Loucy (cell line): ENCODE data around the gene RBMS3.

Experiments
- H2AFZ ChIP-seq: fragments of 200-600 bp; sonication (generic); 2 replicates; pipeline ENCODE4 v1.6.0; 2016; ENCODE audit warnings: antibody characterized with exemption, mild to moderate bottlenecking, low read length, moderate library complexity
- H3F3A ChIP-seq: fragments of 200-600 bp; 2 replicates; pipeline ENCODE4 v1.6.0; 2016; ENCODE audit warnings: antibody characterized with exemption, low read depth, mild to moderate bottlenecking
- H3K27me3 ChIP-seq: fragments of 200-600 bp; sonication (generic); 2 replicates; pipeline ENCODE4 v1.6.1; 2014; ENCODE audit warnings: low read length, mild to moderate bottlenecking; ENCODE audit not compliant: insufficient read depth, poor library complexity, severe bottlenecking
- H3K36me3 ChIP-seq: fragments of 200-600 bp; sonication (generic); 2 replicates; pipeline ENCODE4 v1.6.1; 2016; ENCODE audit warnings: low read length; ENCODE audit not compliant: insufficient read depth
- H3K4me1 ChIP-seq: fragments of 200-600 bp; sonication (generic); 2 replicates; pipeline ENCODE4 v1.5.1; 2014; ENCODE audit warnings: low read length, mild to moderate bottlenecking; ENCODE audit not compliant: insufficient read depth, poor library complexity, severe bottlenecking
- H3K4me2 ChIP-seq: fragments of 200-600 bp; sonication (generic); 2 replicates; pipeline ENCODE4 v1.6.0; 2014; ENCODE audit warnings: antibody characterized with exemption, low read length, low read depth, mild to moderate bottlenecking; ENCODE audit not compliant: poor library complexity, severe bottlenecking
- H3K4me3 ChIP-seq: fragments of 200-600 bp; sonication (generic); 2 replicates; pipeline ENCODE4 v1.5.1; 2014; ENCODE audit warnings: low read length, mild to moderate bottlenecking, mixed read lengths; ENCODE audit not compliant: poor library complexity, severe bottlenecking
- H3K79me2 ChIP-seq: fragments of 200-600 bp; sonication (generic); 2 replicates; pipeline ENCODE4 v1.6.1; 2014; ENCODE audit warnings: low read length; ENCODE audit not compliant: insufficient read depth
- H3K9ac ChIP-seq: fragments of 200-600 bp; sonication (generic); 2 replicates; pipeline ENCODE4 v1.6.0; 2014; ENCODE audit warnings: mild to moderate bottlenecking, low read depth, low read length, moderate library complexity; ENCODE audit not compliant: poor library complexity, severe bottlenecking
- H3K9me2 ChIP-seq: fragments of 200-600 bp; sonication (generic); replicated peaks from 2 replicates; pipeline ENCODE4 v1.6.1; 2016; ENCODE audit warnings: low read depth, low read length, mixed read lengths
- H3K9me3 ChIP-seq: fragments of 200-600 bp; sonication (generic); 2 replicates; pipeline ENCODE4 v1.6.1; 2014; ENCODE audit warnings: mild to moderate bottlenecking, antibody characterized with exemption, low read length, low read depth; ENCODE audit not compliant: insufficient read depth
- H4K20me1 ChIP-seq: fragments of 200-600 bp; sonication (generic); 2 replicates; pipeline ENCODE4 v1.6.0; 2014; ENCODE audit warnings: antibody characterized with exemption, low read length, mild to moderate bottlenecking; ENCODE audit not compliant: insufficient read depth, poor library complexity, severe bottlenecking
- EZH2phosphoT487 ChIP-seq: fragments of 200-600 bp; IDR thresholded peaks from 2 replicates; pipeline ENCODE4 v1.6.1; 2018; ENCODE audit warnings: antibody characterized with exemption, mild to moderate bottlenecking, moderate library complexity, borderline replicate concordance
- TF ChIP-seq, protein P1 (sequence below): fragments of 200-600 bp; sonication (generic); conservative IDR thresholded peaks from 2 replicates; pipeline ENCODE4 v1.5.1; 2014; ENCODE audit warnings: mild to moderate bottlenecking, antibody characterized with exemption, low read length

RBMS3 gene

DNA sequence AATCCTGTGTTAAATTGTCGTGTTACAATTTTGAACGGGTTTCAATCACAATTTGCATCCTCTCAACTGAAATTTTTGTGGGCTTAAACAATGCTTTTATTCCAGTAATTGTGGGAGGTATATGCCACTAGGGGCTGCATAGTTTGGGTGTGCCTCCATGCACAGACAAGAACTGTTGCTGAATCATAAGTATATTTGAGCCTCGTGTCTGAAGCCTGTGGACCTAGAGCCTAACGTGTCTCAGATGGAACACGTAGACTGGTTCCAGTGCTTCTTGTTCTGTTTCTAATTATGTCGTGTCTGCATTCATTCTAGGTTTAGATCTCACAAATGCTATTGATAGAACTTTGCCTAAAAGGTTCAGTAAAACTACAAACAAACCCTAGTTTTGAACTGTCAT, 363.4 kb downstream of the RBMS3 start:
- H3K9me3 ChIP-seq: no peaks in the 10 kb centered on the region
- no peak overlapping the region for H3K9ac ChIP-seq
- no peaks in the 10 kb centered on the region for H3K27me3 ChIP-seq
- no peak for TF ChIP-seq EZH2phosphoT487
- TF ChIP-seq, protein P1, sequence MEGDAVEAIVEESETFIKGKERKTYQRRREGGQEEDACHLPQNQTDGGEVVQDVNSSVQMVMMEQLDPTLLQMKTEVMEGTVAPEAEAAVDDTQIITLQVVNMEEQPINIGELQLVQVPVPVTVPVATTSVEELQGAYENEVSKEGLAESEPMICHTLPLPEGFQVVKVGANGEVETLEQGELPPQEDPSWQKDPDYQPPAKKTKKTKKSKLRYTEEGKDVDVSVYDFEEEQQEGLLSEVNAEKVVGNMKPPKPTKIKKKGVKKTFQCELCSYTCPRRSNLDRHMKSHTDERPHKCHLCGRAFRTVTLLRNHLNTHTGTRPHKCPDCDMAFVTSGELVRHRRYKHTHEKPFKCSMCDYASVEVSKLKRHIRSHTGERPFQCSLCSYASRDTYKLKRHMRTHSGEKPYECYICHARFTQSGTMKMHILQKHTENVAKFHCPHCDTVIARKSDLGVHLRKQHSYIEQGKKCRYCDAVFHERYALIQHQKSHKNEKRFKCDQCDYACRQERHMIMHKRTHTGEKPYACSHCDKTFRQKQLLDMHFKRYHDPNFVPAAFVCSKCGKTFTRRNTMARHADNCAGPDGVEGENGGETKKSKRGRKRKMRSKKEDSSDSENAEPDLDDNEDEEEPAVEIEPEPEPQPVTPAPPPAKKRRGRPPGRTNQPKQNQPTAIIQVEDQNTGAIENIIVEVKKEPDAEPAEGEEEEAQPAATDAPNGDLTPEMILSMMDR: no peak
- H3K79me2 ChIP-seq: no peaks in the 10 kb centered on the region
- H3K9me2 ChIP-seq: no peaks in the 10 kb centered on the region
- no peaks in the 10 kb centered on the region for H4K20me1 ChIP-seq
- H3K4me2 ChIP-seq: no peak overlapping the region
- H2AFZ ChIP-seq: no peak overlapping the region
- no peak overlapping the region for H3K4me3 ChIP-seq
- H3K36me3 ChIP-seq: no peaks in the 10 kb centered on the region
- no peaks in the 10 kb centered on the region for H3F3A ChIP-seq
- H3K4me1 ChIP-seq: no peaks in the 10 kb centered on the region

DNA sequence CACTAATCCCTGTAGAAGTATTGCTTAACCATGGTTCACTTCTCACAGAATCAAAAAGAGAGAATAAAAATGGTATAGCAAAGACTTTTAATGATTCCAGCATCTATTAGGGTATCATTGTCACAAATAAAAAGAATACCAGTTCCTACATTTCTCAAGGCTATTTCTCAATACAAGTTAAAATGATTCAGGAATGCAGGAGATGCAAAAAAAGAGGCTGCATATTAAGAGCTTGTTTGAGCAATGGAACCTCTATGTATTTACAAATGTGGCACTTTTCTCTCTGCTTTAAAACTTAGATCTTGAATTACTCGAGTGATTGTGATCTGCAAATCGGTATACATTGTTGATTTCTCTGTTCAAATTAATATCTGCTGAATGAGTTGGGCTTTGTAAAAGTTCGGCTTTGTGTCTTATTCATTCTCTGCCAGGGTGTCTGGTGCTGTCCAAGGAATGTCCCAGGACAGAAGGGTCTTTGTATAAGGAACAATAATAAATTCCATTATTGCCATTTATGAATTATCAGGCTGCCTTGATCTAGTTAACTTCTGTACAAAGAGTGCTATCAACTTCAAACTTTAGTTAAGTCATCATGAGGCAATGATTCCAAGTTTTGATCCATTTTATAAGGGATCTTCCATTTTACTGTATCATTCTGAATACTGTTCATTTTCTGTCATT, 364.2 kb downstream of the RBMS3 start:
- H3K79me2 ChIP-seq: no peaks in the 10 kb centered on the region
- no peaks in the 10 kb centered on the region for H4K20me1 ChIP-seq
- H3K9ac ChIP-seq: no peak overlapping the region
- no peak overlapping the region for H3K4me3 ChIP-seq
- H3F3A ChIP-seq: no peaks in the 10 kb centered on the region
- no peaks in the 10 kb centered on the region for H3K27me3 ChIP-seq
- H3K9me3 ChIP-seq: no peaks in the 10 kb centered on the region
- no peak overlapping the region for H3K4me2 ChIP-seq
- H2AFZ ChIP-seq: no peak overlapping the region
- TF ChIP-seq, protein P1: no peak
- TF ChIP-seq EZH2phosphoT487: no peak
- H3K36me3 ChIP-seq: no peaks in the 10 kb centered on the region
- H3K4me1 ChIP-seq: no peaks in the 10 kb centered on the region
- H3K9me2 ChIP-seq: no peaks in the 10 kb centered on the region

DNA sequence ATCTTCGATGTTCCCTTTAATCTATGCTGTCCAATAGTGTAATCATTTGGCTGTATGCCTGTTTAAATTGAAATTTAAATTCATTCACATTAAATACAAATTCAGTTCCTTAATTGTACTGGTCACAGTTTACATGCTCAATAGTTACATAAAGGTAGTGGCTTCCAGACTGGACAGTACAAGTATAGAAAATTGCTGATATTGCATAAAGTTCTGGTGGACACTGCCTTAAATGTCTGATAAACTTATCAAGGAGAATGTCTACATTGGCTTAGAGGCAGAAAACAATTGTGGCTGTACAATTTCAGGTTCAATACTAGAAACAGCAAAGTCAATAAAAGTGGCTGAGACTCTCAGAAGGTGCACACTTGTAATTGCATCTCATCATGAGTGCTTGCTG, 365.2 kb downstream of the RBMS3 start:
- no peaks in the 10 kb centered on the region for H3K79me2 ChIP-seq
- TF ChIP-seq, protein P1: no peak
- TF ChIP-seq EZH2phosphoT487: no peak
- H2AFZ ChIP-seq: no peak overlapping the region
- no peak overlapping the region for H3K4me3 ChIP-seq
- no peak overlapping the region for H3K4me2 ChIP-seq
- no peaks in the 10 kb centered on the region for H4K20me1 ChIP-seq
- H3K9me2 ChIP-seq: no peaks in the 10 kb centered on the region
- no peaks in the 10 kb centered on the region for H3F3A ChIP-seq
- H3K9ac ChIP-seq: no peak overlapping the region
- H3K36me3 ChIP-seq: no peaks in the 10 kb centered on the region
- H3K9me3 ChIP-seq: no peaks in the 10 kb centered on the region
- no peaks in the 10 kb centered on the region for H3K4me1 ChIP-seq
- H3K27me3 ChIP-seq: no peaks in the 10 kb centered on the region
